ENCODE results near the gene TMEM254.
"Not testable (repeated sequence)": the region's sequence is repeated elsewhere in the genome, so short reads cannot be mapped to it uniquely, and the experiment has no call there.

The TMEM254 gene

GRCh38 chr10:80133206-80133605 lies 54.7 kb downstream of the TMEM254 start:
- DNase-seq (ENCODE audit: low read depth): no peak

- not testable (repeated sequence) for DNase-seq (ENCODE audit: low read depth)
These were observed 55.2 kb downstream of the TMEM254 start for GRCh38 chr10:80133687-80134086.

DNA sequence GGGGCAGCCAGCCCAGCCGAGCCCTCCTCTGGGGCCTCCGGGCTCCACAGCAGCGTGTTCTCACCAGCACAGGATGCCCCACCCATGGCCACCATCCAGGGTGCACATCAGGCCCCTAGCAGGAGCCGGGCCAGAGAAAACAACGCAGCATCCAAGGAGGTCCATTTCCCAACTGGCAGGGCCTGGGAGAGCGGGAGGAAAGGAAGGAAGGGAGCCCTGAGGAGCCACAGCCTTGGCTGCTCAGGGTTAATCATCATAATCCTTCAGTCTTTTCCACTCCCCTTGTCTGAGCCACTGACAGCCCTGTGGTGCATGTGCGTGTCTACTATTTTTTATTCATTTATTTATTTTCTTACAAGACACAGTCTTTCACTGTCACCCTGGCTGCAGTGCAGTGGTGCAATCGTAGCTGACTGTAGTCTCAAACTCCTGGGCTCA lies 57.7 kb downstream of the TMEM254 start:
- DNase-seq (ENCODE audit: low read depth): no peak

DNA sequence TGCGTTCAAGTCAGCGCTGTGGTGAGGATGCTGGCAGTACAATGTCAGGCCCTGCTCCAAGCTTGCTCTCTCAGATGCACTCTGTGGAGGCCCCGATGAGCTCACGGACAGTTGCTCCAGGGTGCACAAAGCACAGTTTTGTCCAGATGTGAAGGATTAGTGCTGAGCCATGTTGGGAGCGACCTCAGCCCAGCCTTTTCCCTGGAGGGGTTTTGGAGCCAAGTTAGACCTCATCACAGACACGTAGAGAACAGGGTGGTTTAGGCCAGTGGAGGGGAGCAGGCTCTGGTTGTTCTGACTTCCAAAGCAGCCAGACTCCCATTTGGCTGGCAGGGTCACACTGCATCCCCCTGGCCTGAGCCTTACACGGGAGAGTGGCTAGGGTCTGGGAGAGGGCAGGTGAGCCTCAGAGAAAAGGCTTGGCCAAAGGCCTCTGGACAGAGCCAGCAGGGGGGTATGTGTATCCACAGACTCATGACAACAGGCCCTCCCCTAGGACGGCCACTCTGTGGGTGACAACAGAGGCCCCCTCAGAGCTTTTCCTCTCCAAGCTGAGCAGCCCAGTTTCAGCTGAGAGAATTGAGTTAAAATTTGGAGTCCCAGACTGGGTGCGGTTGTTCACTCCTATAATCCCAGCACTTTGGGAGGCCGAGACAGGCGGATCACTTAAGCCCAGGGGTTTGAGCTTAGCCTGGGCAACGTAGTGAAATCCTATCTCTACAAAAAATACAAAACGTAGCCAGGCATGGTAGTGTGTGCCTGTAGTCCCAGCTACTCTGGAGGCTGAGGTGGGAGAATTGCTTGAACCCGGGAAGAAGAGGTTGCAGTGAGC lies 58.8 kb downstream of the TMEM254 start:
- no peak for DNase-seq (ENCODE audit: low read depth)

DNA sequence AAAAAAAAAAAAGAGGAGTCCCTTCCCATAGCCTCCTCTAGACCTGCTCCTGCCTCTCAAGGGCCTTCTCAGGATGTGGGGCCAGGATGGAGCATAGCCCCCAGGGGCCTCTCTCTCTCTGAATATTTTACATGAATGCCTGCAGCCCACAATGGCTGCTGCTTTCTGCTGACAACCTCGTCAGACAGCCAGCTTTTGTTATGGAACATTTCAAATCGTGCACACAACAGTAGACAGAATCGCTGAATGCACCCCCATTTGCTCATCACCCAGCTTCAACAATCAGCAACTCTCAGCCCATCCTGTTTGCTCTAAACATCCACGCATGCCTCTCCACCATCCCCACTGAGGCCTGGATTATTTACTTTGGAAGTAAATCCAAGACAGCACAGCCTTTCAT lies 59.5 kb downstream of the TMEM254 start:
- no peak for DNase-seq (ENCODE audit: low read depth)

- DNase-seq (ENCODE audit: low read depth): no peak
These were observed 60.8 kb downstream of the TMEM254 start for GRCh38 chr10:80139265-80139664.

DNA sequence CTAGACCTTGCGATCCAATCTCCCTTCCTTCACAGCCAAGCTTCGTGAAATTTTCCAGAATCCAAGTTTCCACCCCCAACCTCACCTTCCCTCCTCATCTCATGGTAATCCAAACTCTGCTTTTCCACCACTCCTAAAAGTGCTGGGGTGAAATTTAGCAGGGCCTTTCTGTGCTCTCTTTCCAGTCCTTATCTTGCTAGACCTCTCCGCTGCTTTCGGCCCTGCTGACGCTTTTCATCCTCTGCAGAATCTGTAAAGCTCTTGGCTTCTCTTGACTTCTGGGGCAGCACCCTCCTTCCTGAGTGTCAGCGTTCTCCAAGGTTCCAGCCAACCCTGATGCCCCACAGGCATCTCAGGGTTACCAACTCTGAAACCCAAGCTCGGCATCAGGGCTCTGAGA lies 61.8 kb downstream of the TMEM254 start:
- no peak for DNase-seq (ENCODE audit: low read depth)

- DNase-seq (ENCODE audit: low read depth): no peak
These were observed 63.4 kb downstream of the TMEM254 start for GRCh38 chr10:80141696-80142460.

Measured in HS-5 (cell line).